ENCODE measurements around the gene FOXD2. TPM values are rescaled to one million over a fixed set of nuclear protein-coding genes. Genes with fewer than 3 reads are reported as not detected.
A peak's percentile ranks its signal among the peaks of the same experiment; 100 is the strongest.

FOXD2 gene
- under 1 TPM; 0.14 to 0.28 TPM for total RNA-seq

- H3K4me3 Mint-ChIP-seq: peak within 1 kb of the TSS; percentile 98
- peaks cover 2 to 3% of the 10 kb centered on the region in 2 donors for H3K36me3 Mint-ChIP-seq (ENCODE audit: insufficient read depth in 2 of 2)
- ATAC-seq (replicated peaks in 1 of 2): peak; percentile 89 to 90
- no peak within 1 kb of the TSS for H3K27ac Mint-ChIP-seq
- peaks cover 33% of the 10 kb centered on the region for H3K4me1 Mint-ChIP-seq (ENCODE audit: low read depth)
- DNase-seq: peak; percentile 92 to 96
- H3K9me3 Mint-ChIP-seq: no peaks in the 10 kb centered on the region
- H3K27me3 Mint-ChIP-seq (ENCODE audit: low read depth): peaks cover 27% of the 10 kb centered on the region
These were observed at the start of gene FOXD2 for GRCh38 chr1:47437447-47438164. FOXD2 (plus strand) TSS chr1:47438044; CDS start chr1:47438136, 92 bp downstream.

- ATAC-seq (replicated peaks in 1 of 2) (peak; percentile 77 to 80), DNase-seq (peak; percentile 56 to 61)
- H3K27ac Mint-ChIP-seq: no peak overlapping the region
- no peaks in the 10 kb centered on the region for H3K4me1 Mint-ChIP-seq (ENCODE audit: low read depth)
- H3K36me3 Mint-ChIP-seq (ENCODE audit: insufficient read depth in 2 of 2): no peaks in the 10 kb centered on the region
- no peaks in the 10 kb centered on the region for H3K9me3 Mint-ChIP-seq
- no peak overlapping the region for H3K4me3 Mint-ChIP-seq
- H3K27me3 Mint-ChIP-seq (ENCODE audit: low read depth): peaks cover 9% of the 10 kb centered on the region
These were observed 49.0 kb upstream of the FOXD2 start for GRCh38 chr1:47388891-47389238.

- ATAC-seq (replicated peaks in 1 of 2) (no peak), DNase-seq (no peak)
- no peaks in the 10 kb centered on the region for H3K4me1 Mint-ChIP-seq (ENCODE audit: low read depth)
- H3K9me3 Mint-ChIP-seq: no peaks in the 10 kb centered on the region
- no peaks in the 10 kb centered on the region for H3K36me3 Mint-ChIP-seq (ENCODE audit: insufficient read depth in 2 of 2)
- peaks cover 9% of the 10 kb centered on the region for H3K27me3 Mint-ChIP-seq (ENCODE audit: low read depth)
- H3K4me3 Mint-ChIP-seq: no peak overlapping the region
- H3K27ac Mint-ChIP-seq: no peak overlapping the region
These were observed 48.1 kb upstream of the FOXD2 start for GRCh38 chr1:47389731-47390130.

GRCh38 chr1:47390843-47391242 is 47.0 kb upstream of the FOXD2 start:
- Mint-ChIP-seq H3K27ac (no peak overlapping the region), H3K36me3 (ENCODE audit: insufficient read depth in 2 of 2) (no peaks in the 10 kb centered on the region), H3K9me3 (no peaks in the 10 kb centered on the region), H3K4me1 (ENCODE audit: low read depth) (no peaks in the 10 kb centered on the region), H3K4me3 (no peak overlapping the region), H3K27me3 (ENCODE audit: low read depth) (peaks cover 15% of the 10 kb centered on the region)
- ATAC-seq (replicated peaks in 1 of 2) (no peak), DNase-seq (no peak)

DNA sequence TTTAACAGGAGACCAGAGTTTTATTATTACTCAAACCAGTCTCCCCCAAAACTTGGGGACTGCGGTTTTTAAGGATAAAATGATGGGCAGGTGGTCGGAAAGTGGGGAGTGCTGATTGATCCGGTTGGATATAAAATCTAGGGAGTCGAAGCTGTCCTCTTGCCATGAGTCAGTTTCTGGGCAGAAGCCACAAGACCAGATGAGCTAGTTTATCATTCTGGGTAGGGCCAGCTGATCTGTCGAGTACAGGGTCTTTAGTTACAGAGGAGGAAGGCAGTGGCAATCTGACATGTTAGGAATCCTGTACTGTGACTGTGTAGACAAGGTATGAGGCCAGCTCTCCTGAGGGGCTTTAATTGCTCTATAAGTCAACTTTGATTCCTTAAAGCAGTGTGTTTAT is 44.7 kb upstream of the FOXD2 start:
- Mint-ChIP-seq H3K4me1 (ENCODE audit: low read depth) (no peaks in the 10 kb centered on the region), H3K27me3 (ENCODE audit: low read depth) (peaks cover 15% of the 10 kb centered on the region), H3K27ac (no peak overlapping the region)

DNA sequence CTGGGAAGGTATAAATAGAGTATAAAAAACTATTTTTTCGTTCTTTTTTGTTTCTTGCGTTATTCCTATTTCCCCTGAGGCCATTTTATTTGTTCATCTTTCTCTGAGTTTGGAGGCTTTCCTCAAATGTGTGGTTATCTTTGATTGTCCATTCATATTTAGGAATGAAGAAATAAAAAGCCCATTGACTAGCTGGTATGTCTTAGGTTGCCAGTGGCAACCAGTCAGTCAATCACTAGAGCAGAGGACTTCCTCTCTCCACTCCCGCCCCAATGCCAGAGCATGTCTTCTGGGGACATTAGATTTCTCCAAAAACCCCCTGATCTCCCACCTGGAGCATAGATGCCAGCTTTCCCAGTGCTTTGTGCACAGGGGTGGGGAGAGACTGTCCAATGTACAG is 42.4 kb upstream of the FOXD2 start:
- Mint-ChIP-seq H3K4me1 (ENCODE audit: low read depth) (no peaks in the 10 kb centered on the region), H3K27me3 (ENCODE audit: low read depth) (peaks cover 6% of the 10 kb centered on the region), H3K27ac (no peak overlapping the region), H3K9me3 (no peaks in the 10 kb centered on the region), H3K4me3 (no peak overlapping the region), H3K36me3 (ENCODE audit: insufficient read depth in 2 of 2) (no peaks in the 10 kb centered on the region)
- ATAC-seq (replicated peaks in 1 of 2) (no peak), DNase-seq (no peak)

More for the DNA sequence above, 44.7 kb upstream of the FOXD2 start:
- ATAC-seq (replicated peaks in 1 of 2) (no peak), DNase-seq (no peak)
- Mint-ChIP-seq H3K4me3 (no peak overlapping the region), H3K9me3 (no peaks in the 10 kb centered on the region), H3K36me3 (ENCODE audit: insufficient read depth in 2 of 2) (no peaks in the 10 kb centered on the region)

- no peak overlapping the region for H3K4me3 Mint-ChIP-seq
- no peaks in the 10 kb centered on the region for H3K36me3 Mint-ChIP-seq (ENCODE audit: insufficient read depth in 2 of 2)
- ATAC-seq (replicated peaks in 1 of 2) (no peak), DNase-seq (no peak)
- H3K4me1 Mint-ChIP-seq (ENCODE audit: low read depth): no peaks in the 10 kb centered on the region
- no peak overlapping the region for H3K27ac Mint-ChIP-seq
- no peaks in the 10 kb centered on the region for H3K9me3 Mint-ChIP-seq
- H3K27me3 Mint-ChIP-seq (ENCODE audit: low read depth): peaks cover 16% of the 10 kb centered on the region
These were observed 41.1 kb upstream of the FOXD2 start for GRCh38 chr1:47396671-47397196.

GRCh38 chr1:47399138-47399845 is 38.6 kb upstream of the FOXD2 start:
- ATAC-seq (replicated peaks in 1 of 2) (no peak), DNase-seq (no peak)
- Mint-ChIP-seq H3K4me3 (no peak overlapping the region), H3K9me3 (no peaks in the 10 kb centered on the region), H3K27me3 (ENCODE audit: low read depth) (peaks cover 25% of the 10 kb centered on the region), H3K4me1 (ENCODE audit: low read depth) (no peaks in the 10 kb centered on the region), H3K27ac (no peak overlapping the region), H3K36me3 (ENCODE audit: insufficient read depth in 2 of 2) (no peaks in the 10 kb centered on the region)

DNA sequence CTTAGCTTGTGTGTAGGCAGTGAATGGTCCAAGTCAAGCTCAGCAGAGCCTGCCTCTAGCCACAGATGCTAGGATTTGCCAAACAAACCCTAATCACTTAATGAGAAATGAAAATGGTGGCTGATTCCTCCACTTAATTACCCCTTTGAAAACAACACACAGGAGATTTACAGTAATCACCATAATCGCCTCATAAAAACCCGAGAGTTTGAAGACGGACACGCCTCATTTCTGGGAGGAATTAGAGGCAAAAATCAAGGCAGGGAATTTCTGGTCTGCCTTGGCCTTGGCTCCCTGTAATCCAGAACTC is 38.0 kb upstream of the FOXD2 start:
- Mint-ChIP-seq H3K9me3 (no peaks in the 10 kb centered on the region), H3K4me3 (no peak overlapping the region), H3K27me3 (ENCODE audit: low read depth) (peaks cover 25% of the 10 kb centered on the region), H3K36me3 (ENCODE audit: insufficient read depth in 2 of 2) (no peaks in the 10 kb centered on the region), H3K4me1 (ENCODE audit: low read depth) (no peaks in the 10 kb centered on the region), H3K27ac (no peak overlapping the region)
- no peak for ATAC-seq (replicated peaks in 1 of 2)
- DNase-seq: no peak

DNA sequence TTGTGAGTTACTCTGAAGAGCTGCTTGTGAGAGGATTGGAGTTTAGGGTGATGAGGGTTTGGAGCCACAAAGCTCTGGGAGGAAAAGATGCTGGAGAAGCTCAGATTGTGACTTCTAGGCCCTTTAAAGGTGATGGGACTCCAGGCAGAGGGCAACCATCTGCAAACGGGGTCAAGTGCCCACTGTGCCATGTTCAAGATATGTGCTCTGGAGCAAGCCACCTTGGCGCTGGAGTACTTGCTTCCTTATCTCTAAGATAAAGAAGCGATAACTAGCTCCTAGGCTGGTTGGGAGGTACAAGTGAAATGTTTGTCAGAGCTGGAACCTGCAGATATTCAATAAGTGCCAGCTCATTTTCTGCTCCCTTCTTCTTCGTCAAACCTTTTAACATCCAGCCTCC is 36.1 kb upstream of the FOXD2 start:
- no peaks in the 10 kb centered on the region for H3K9me3 Mint-ChIP-seq

GRCh38 chr1:47402591-47402990 is 35.3 kb upstream of the FOXD2 start:
- ATAC-seq (replicated peaks in 1 of 2) (no peak), DNase-seq (no peak)
- no peaks in the 10 kb centered on the region for H3K9me3 Mint-ChIP-seq
- H3K4me3 Mint-ChIP-seq: no peak overlapping the region
- no peak overlapping the region for H3K27ac Mint-ChIP-seq
- H3K4me1 Mint-ChIP-seq (ENCODE audit: low read depth): no peaks in the 10 kb centered on the region
- peaks cover 34% of the 10 kb centered on the region for H3K27me3 Mint-ChIP-seq (ENCODE audit: low read depth)
- no peaks in the 10 kb centered on the region for H3K36me3 Mint-ChIP-seq (ENCODE audit: insufficient read depth in 2 of 2)

More for the DNA sequence above, 36.1 kb upstream of the FOXD2 start:
- Mint-ChIP-seq H3K4me1 (ENCODE audit: low read depth) (no peaks in the 10 kb centered on the region), H3K4me3 (no peak overlapping the region), H3K36me3 (ENCODE audit: insufficient read depth in 2 of 2) (no peaks in the 10 kb centered on the region), H3K27me3 (ENCODE audit: low read depth) (peaks cover 34% of the 10 kb centered on the region), H3K27ac (no peak overlapping the region)
- ATAC-seq (replicated peaks in 1 of 2) (no peak), DNase-seq (no peak)

- Mint-ChIP-seq H3K4me1 (ENCODE audit: low read depth) (no peaks in the 10 kb centered on the region), H3K27me3 (ENCODE audit: low read depth) (peaks cover 39% of the 10 kb centered on the region), H3K27ac (no peak overlapping the region), H3K36me3 (ENCODE audit: insufficient read depth in 2 of 2) (no peaks in the 10 kb centered on the region), H3K4me3 (no peak overlapping the region), H3K9me3 (no peaks in the 10 kb centered on the region)
- ATAC-seq (replicated peaks in 1 of 2) (no peak), DNase-seq (no peak)
These were observed 34.4 kb upstream of the FOXD2 start for GRCh38 chr1:47403321-47403910.

- Mint-ChIP-seq H3K4me3 (no peak overlapping the region), H3K27me3 (ENCODE audit: low read depth) (peaks cover 52% of the 10 kb centered on the region), H3K27ac (no peak overlapping the region), H3K4me1 (ENCODE audit: low read depth) (no peaks in the 10 kb centered on the region), H3K9me3 (no peaks in the 10 kb centered on the region), H3K36me3 (ENCODE audit: insufficient read depth in 2 of 2) (no peaks in the 10 kb centered on the region)
- no peak for DNase-seq
- ATAC-seq (replicated peaks in 1 of 2): no peak
These were observed 32.1 kb upstream of the FOXD2 start for GRCh38 chr1:47405697-47406096.
